Measurements from ENCODE around the gene ANGPT4. TPM values are rescaled to one million over a fixed set of nuclear protein-coding genes. Genes with fewer than 3 reads are reported as not detected.

The ANGPT4 gene
- total and polyA plus RNA-seq, 4 donors: 0.02 to 0.67 (median 0.65) TPM; not detected in 1

GRCh38 chr20:868279-868678, 47.9 kb downstream of the ANGPT4 start:
- no peak overlapping the region for H3K27ac ChIP-seq (ENCODE audit: low read depth in 1 of 2, low read length in 1 of 2)
- H3K27me3 ChIP-seq (ENCODE audit: control insufficient read depth in 3 of 3, insufficient read depth in 3 of 3, low read length in 2 of 3): peaks cover 0 to 3% (median 0%) of the 10 kb centered on the region in 3 donors
- TF ChIP-seq, protein P1, sequence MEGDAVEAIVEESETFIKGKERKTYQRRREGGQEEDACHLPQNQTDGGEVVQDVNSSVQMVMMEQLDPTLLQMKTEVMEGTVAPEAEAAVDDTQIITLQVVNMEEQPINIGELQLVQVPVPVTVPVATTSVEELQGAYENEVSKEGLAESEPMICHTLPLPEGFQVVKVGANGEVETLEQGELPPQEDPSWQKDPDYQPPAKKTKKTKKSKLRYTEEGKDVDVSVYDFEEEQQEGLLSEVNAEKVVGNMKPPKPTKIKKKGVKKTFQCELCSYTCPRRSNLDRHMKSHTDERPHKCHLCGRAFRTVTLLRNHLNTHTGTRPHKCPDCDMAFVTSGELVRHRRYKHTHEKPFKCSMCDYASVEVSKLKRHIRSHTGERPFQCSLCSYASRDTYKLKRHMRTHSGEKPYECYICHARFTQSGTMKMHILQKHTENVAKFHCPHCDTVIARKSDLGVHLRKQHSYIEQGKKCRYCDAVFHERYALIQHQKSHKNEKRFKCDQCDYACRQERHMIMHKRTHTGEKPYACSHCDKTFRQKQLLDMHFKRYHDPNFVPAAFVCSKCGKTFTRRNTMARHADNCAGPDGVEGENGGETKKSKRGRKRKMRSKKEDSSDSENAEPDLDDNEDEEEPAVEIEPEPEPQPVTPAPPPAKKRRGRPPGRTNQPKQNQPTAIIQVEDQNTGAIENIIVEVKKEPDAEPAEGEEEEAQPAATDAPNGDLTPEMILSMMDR (IDR thresholded peaks at IDR 0.05; ENCODE audit: control extremely low read depth, extremely low read depth): no peak

DNA sequence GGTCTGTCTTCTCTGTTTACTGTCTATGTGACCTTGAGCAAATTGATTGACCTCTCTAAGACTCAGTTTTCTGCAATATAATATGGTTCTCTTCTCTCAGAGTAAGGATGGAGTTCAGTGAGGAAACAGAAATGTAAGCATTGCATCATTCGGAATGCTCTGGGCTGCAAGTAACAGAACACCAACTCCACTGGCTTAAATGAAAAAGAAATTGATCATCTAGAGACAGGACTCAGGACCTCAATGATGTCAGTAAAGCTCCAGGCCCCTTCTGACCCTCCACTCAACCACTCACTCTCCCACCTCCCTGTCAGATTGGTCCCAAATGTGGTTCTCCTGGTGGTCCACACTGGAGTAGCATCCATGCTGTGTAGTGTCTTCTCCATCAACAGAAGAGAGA, 50.7 kb downstream of the ANGPT4 start:
- H3K9ac ChIP-seq (ENCODE audit: insufficient read depth in 1 of 2, low read length in 2 of 2): no peak overlapping the region
- peaks cover 0 to 3% (median 0%) of the 10 kb centered on the region in 3 donors for H3K27me3 ChIP-seq (ENCODE audit: control insufficient read depth in 3 of 3, insufficient read depth in 3 of 3, low read length in 2 of 3)
- DNase-seq (no peak), ATAC-seq (ENCODE audit: insufficient read depth, low FRiP score) (no peak)
- 98 to 100% methylated on average over 1 of the region's 1 CpG for WGBS, 2 donors
- H3K27ac ChIP-seq (ENCODE audit: low read depth in 1 of 2, low read length in 1 of 2): no peak overlapping the region
- H3K4me1 ChIP-seq (ENCODE audit: control insufficient read depth in 5 of 5, insufficient read depth in 5 of 5, low read length in 5 of 5): no peaks in the 10 kb centered on the region
- no peaks in the 10 kb centered on the region for H3K36me3 ChIP-seq (ENCODE audit: control insufficient read depth in 4 of 4, insufficient read depth in 4 of 4, low read length in 4 of 4)
- TF ChIP-seq, protein P1 (IDR thresholded peaks at IDR 0.05; ENCODE audit: control extremely low read depth, extremely low read depth): no peak
- no peaks in the 10 kb centered on the region for H3K9me3 ChIP-seq (ENCODE audit: control insufficient read depth in 4 of 4, insufficient read depth in 3 of 4, low read length in 3 of 4)
- H3K4me3 ChIP-seq: no peak overlapping the region

More at GRCh38 chr20:868279-868678, 47.9 kb downstream of the ANGPT4 start:
- H3K4me1 ChIP-seq (ENCODE audit: control insufficient read depth in 5 of 5, insufficient read depth in 5 of 5, low read length in 5 of 5): no peaks in the 10 kb centered on the region
- no peaks in the 10 kb centered on the region for H3K36me3 ChIP-seq (ENCODE audit: control insufficient read depth in 4 of 4, insufficient read depth in 4 of 4, low read length in 4 of 4)
- no peak for DNase-seq
- no peaks in the 10 kb centered on the region for H3K9me3 ChIP-seq (ENCODE audit: control insufficient read depth in 4 of 4, insufficient read depth in 3 of 4, low read length in 3 of 4)
- WGBS, 2 donors: 92 to 94% methylated on average over 9 of the region's 9 CpGs
- no peak overlapping the region for H3K4me3 ChIP-seq
- no peak overlapping the region for H3K9ac ChIP-seq (ENCODE audit: insufficient read depth in 1 of 2, low read length in 2 of 2)
- ATAC-seq (ENCODE audit: insufficient read depth, low FRiP score): no peak

GRCh38 chr20:860891-861290, 55.2 kb downstream of the ANGPT4 start:
- Histone ChIP-seq H3K4me1 (ENCODE audit: control insufficient read depth in 5 of 5, insufficient read depth in 5 of 5, low read length in 5 of 5) (peaks cover 0 to 4% (median 0%) of the 10 kb centered on the region in 5 donors), H3K27me3 (ENCODE audit: control insufficient read depth in 3 of 3, insufficient read depth in 3 of 3, low read length in 2 of 3) (no peaks in the 10 kb centered on the region), H3K27ac (ENCODE audit: low read depth in 1 of 2, low read length in 1 of 2) (no peak overlapping the region), H3K4me3 (no peak overlapping the region), H3K9ac (ENCODE audit: insufficient read depth in 1 of 2, low read length in 2 of 2) (no peak overlapping the region), H3K9me3 (ENCODE audit: control insufficient read depth in 4 of 4, insufficient read depth in 3 of 4, low read length in 3 of 4) (no peaks in the 10 kb centered on the region), H3K36me3 (ENCODE audit: control insufficient read depth in 4 of 4, insufficient read depth in 4 of 4, low read length in 4 of 4) (no peaks in the 10 kb centered on the region)
- ATAC-seq (ENCODE audit: insufficient read depth, low FRiP score) (no peak), DNase-seq (no peak)
- 91 to 100% methylated on average over 2 of the region's 2 CpGs for WGBS, 2 donors
- TF ChIP-seq, protein P1 (IDR thresholded peaks at IDR 0.05; ENCODE audit: control extremely low read depth, extremely low read depth): no peak

GRCh38 chr20:859751-860231, 56.3 kb downstream of the ANGPT4 start:
- H3K27ac ChIP-seq (ENCODE audit: low read depth in 1 of 2, low read length in 1 of 2): no peak overlapping the region
- H3K9me3 ChIP-seq (ENCODE audit: control insufficient read depth in 4 of 4, insufficient read depth in 3 of 4, low read length in 3 of 4): no peaks in the 10 kb centered on the region
- H3K4me1 ChIP-seq (ENCODE audit: control insufficient read depth in 5 of 5, insufficient read depth in 5 of 5, low read length in 5 of 5): peaks cover 0 to 4% (median 0%) of the 10 kb centered on the region in 5 donors
- DNase-seq (no peak), ATAC-seq (ENCODE audit: insufficient read depth, low FRiP score) (no peak)
- no peak overlapping the region for H3K4me3 ChIP-seq
- TF ChIP-seq, protein P1 (IDR thresholded peaks at IDR 0.05; ENCODE audit: control extremely low read depth, extremely low read depth): no peak
- WGBS, 2 donors: 54 to 57% methylated on average over 3 of the region's 3 CpGs
- H3K36me3 ChIP-seq (ENCODE audit: control insufficient read depth in 4 of 4, insufficient read depth in 4 of 4, low read length in 4 of 4): no peaks in the 10 kb centered on the region
- no peaks in the 10 kb centered on the region for H3K27me3 ChIP-seq (ENCODE audit: control insufficient read depth in 3 of 3, insufficient read depth in 3 of 3, low read length in 2 of 3)
- H3K9ac ChIP-seq (ENCODE audit: insufficient read depth in 1 of 2, low read length in 2 of 2): no peak overlapping the region
